ENCODE results near the gene POLL. TPM values are rescaled to one million over a fixed set of nuclear protein-coding genes. Genes with fewer than 3 reads are reported as not detected.

The POLL gene
- total RNA-seq, 1 donor = 8.2 TPM

DNA sequence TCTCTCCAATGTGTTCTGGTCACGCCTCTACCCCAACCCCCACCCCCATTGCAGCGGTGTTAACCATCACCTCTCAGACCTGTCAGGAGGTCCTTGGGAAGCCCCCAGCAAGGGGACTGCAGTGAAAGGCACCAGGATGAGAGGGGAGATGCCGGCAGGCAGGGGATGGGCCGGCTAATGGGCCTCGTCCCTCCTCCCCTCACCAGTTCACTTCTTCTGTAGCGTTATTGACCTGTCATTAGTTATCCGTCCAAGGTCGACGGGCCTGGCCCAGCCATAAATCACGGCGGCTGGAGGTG lies 18.8 kb downstream of the POLL start:
- no peak for DNase-seq (ENCODE audit: low read depth)
- H3K4me3 ChIP-seq (ENCODE audit: low read depth, low read length) = no peak overlapping the region
- TF ChIP-seq, protein P1, sequence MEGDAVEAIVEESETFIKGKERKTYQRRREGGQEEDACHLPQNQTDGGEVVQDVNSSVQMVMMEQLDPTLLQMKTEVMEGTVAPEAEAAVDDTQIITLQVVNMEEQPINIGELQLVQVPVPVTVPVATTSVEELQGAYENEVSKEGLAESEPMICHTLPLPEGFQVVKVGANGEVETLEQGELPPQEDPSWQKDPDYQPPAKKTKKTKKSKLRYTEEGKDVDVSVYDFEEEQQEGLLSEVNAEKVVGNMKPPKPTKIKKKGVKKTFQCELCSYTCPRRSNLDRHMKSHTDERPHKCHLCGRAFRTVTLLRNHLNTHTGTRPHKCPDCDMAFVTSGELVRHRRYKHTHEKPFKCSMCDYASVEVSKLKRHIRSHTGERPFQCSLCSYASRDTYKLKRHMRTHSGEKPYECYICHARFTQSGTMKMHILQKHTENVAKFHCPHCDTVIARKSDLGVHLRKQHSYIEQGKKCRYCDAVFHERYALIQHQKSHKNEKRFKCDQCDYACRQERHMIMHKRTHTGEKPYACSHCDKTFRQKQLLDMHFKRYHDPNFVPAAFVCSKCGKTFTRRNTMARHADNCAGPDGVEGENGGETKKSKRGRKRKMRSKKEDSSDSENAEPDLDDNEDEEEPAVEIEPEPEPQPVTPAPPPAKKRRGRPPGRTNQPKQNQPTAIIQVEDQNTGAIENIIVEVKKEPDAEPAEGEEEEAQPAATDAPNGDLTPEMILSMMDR (IDR thresholded peaks at IDR 0.05; ENCODE audit: insufficient read depth, low read depth, low read length) = no peak

DNA sequence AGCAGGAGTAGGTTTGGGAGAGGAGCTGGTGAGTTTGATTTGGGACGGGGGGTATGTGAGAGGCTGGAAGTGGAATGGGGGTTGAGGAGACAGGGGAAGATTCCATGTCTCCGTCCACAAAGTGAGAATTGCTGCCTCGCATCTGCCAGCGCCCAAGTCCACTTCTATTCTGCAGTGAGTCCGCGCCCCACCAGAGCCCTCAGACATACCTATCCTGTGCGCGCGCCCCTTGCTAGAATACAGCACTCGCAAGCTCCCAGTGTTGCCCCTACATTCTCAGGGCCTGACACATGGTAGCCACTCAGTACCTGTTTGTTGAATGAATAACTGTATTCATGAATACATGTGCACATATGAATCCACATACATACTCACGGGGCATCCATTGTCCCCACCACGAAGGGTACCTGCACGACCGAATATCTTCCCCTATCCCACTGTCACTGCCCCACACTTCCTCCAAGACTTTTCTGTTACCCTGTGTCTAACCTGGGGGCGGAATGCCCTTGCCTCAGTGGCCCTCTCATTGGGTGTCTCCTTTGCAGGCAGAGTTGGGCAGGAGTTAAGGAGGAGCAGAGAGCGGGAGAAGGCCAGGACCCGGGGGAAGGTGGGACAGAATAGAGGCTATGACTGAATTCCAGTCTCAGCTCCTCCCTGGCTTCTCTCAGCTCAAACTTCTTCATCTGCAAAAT lies 19.9 kb downstream of the POLL start:
- H3K4me3 ChIP-seq (ENCODE audit: low read depth, low read length) = no peak overlapping the region
- DNase-seq (ENCODE audit: low read depth) = no peak
- TF ChIP-seq, protein P1 (IDR thresholded peaks at IDR 0.05; ENCODE audit: insufficient read depth, low read depth, low read length) = no peak

DNA sequence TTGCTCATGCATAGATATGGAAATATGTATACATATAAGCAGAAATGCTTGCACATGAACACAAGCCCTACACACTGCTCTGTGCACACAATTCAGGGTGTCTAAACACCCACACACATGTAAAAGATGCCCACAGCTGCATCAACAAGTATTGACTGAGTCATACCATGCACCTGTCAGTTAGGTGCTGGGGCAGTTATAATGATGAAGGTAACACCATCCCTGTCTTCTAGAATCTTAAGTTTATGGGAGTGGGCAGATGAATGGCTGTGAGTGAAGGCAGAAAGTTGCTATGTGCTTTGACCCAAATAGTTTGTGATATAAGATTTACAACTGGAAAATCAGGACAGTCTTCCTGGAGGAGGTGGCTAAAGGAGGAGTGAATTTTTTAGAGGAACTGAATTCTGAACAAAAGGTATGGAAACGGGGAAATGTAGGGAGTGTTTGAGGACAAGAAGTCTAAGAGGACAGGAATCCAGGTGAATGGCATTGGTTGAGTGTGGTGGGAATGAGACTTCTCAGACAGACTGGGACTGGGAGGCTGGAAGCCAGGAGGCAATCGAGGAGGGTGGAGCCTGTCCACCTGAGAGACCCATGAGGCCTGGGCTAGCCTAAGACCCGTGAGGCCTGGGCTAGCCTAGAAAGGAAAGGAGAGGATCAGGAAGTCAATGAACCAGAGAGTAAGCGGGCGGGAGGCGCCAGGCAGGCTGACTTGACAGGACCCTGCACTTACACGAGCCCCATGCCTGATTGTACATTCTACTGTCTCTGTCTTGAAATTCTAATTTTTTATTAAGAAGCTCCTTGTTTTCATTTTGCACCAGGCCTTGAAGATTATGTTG lies 20.7 kb downstream of the POLL start:
- H3K4me3 ChIP-seq (ENCODE audit: low read depth, low read length) = no peak overlapping the region
- no peak for DNase-seq (ENCODE audit: low read depth)
- TF ChIP-seq, protein P1 (IDR thresholded peaks at IDR 0.05; ENCODE audit: insufficient read depth, low read depth, low read length) = no peak

- TF ChIP-seq, protein P1 (IDR thresholded peaks at IDR 0.05; ENCODE audit: insufficient read depth, low read depth, low read length) = no peak
- DNase-seq (ENCODE audit: low read depth) = no peak
- peak overlapping the region; percentile 6 for H3K4me3 ChIP-seq (ENCODE audit: low read depth, low read length)
Observed at GRCh38 chr10:101566333-101567164, 21.5 kb downstream of the POLL start.

DNA sequence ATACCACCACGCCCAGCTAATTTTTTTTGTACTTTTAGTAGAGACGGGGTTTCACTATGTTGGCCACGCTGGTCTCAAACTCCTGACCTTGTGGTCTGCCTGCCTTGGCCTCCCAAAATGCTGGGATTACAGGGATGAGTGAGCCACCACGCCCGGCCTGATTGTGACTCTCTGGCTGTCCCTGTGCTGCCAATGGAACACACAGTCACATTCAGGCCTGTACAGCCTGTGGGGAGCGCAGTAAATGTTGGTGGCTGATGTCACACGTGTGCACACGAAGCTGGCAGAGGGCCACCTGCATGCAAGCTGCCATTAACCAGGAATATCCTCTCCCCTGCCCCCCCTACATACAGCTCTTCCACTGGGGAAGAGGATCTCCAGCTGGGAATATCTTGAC lies 22.1 kb downstream of the POLL start:
- no peak for DNase-seq (ENCODE audit: low read depth)
- TF ChIP-seq, protein P1 (IDR thresholded peaks at IDR 0.05; ENCODE audit: insufficient read depth, low read depth, low read length) = no peak
- no peak overlapping the region for H3K4me3 ChIP-seq (ENCODE audit: low read depth, low read length)

GRCh38 chr10:101565370-101565900 lies 22.6 kb downstream of the POLL start:
- TF ChIP-seq, protein P1 (IDR thresholded peaks at IDR 0.05; ENCODE audit: insufficient read depth, low read depth, low read length) = no peak
- DNase-seq (ENCODE audit: low read depth) = no peak
- H3K4me3 ChIP-seq (ENCODE audit: low read depth, low read length) = no peak overlapping the region
